GM03348 (cell line): ENCODE measurements around the gene NR1H4.
A peak's percentile ranks its signal among the peaks of the same experiment; 100 is the strongest.
"Not testable (repeated sequence)": the region's sequence is repeated elsewhere in the genome, so short reads cannot be mapped to it uniquely, and the experiment has no call there.

Experiments
- DNase-seq: peaks from one replicate; pipeline ENCODE4 v3.0.0; 2012; ENCODE audit warnings: low spot score

The NR1H4 gene

DNA sequence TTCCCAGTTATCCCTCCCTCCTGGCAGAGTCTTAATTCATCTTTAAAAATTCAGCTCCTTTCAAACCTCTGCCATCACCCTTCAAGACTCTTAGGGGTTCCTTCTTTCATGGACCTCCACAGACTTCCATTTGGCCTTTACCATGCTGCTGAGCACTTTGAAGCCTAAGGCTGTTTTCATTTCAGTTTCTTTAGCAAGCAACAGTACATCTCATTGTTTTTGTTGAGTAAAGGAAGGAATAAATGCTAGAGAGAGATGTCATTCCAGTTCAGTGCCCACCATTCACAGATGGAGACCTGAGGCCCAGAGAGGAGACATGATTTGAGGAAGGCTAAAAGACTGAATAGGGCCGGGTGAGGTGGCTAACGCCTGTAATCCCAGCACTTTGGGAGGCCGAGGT lies 98.5 kb downstream of the NR1H4 start:
- no peak for DNase-seq

DNA sequence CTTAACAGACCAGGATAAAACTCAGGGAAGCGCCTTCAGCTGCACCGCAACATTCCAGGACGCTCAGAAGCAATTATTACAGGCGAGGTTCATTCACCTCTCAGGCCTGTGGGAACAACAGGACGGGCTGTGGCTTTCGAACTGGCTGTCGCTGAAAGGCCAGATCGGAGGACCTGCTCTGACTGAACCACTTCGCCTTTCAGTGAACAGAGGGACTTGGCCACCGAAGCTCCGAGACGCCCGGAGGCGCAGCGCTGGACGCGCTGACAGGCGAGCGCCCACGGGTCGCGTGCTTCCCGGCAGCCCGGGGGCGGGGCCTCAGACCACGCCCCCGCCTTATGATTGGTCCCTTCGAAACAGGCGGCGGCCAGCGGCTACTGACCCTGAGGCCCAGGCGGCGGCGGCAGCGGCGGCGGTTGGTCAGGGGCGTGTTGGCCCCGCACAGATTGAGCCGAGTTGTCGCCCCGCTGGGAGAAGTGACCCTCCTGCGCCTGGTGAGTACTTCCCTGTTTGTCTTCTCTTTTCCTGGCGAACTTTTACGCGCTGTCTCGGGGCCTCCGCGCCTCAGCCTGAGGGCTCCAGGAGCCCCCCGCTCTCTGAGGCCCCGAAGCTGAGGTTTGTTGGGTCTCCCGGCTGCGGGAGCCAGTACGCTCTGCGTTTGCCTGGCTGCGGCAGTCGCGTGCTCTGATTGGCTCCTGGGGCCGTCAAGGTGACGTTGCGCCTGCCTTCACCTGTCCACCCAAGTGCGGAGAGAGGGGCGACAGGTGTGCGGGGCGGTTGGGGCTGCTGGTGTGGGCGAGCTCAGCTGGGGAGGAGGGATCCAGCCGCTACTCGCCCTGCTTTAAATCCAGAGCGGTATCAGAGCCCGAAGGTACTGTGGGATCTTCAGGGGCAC lies 99.9 kb downstream of the NR1H4 start, which contains the start of gene GAS2L3:
Gene GAS2L3, plus strand, starts transcription at position 393 of the 895 bp plus-strand sequence. CDS start 21,221 bp downstream, outside the sequence.
- DNase-seq, result peak; percentile 97

DNA sequence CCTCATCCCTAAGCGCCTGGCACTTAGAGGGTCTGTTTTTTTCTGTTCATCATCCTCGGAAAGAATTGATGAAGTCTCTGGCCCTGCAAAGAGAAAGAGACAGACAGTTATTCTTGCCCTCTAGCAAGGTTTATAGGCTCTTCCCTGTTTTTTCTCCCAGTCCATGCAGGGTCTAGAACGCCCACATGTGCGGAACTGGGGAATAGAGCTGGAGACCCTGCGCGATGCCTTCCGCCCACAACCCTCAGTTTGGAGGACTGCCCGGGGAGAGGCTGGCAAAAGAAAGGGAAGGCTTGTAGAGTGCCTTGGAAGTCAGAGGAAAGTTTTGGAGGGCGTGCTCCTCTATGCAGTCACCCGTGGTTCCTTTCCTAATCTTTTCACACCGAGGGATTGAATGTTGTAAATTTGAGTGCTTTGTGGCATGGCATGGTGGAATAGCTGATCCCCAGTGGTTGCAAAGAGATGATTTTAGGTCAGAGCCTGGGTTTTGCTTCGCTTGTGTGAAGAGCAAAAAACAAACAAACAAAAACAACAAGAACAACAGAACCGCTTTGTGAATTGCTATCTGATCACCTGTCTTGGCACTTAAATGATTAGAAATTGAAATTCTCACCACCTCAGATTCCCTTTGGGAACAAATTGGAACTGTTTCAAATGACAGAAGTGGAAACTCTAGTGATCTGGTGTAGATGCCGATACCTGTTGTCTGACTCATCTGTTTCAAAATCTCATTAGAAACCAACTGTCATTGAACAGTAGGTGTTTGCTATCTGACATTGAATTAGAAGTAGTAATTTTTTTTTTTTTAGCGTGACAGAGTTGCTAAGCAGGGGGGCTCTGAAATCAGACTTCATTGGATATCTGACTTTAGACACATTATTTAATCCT lies 100.8 kb downstream of the NR1H4 start:
- DNase-seq, result peak; percentile 38

DNA sequence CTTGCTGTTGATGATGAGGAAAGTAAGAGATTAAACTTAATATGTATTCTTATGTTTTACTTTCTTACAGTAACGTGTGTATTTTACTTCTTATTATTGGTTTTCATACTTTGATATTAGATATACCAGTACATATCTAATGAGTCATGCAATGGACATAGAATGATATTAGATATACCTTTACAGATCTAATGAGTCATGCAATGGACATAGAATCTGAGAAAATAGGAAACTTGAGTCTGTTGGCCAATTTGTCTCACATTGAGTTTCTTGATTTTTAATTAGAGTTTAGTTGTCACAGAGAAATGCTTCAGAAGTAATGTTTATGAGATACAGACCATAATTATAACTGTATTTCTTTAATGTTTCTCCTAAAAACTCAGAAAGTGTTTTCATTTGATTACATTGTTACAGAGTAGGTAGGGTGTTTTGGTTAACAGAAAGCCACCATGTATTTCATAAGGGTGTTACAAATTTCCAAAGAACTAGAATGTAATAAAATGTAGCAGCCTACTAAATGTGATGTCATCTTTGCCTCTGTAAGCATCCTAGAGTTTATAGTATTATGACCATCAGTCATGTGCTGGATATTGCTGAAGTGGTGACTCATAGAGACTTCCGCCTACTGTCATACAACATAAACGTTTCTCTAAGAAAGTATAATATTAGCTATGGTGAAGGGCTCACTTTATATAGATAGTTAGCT lies 102.8 kb downstream of the NR1H4 start:
- peak; percentile 59 for DNase-seq

DNA sequence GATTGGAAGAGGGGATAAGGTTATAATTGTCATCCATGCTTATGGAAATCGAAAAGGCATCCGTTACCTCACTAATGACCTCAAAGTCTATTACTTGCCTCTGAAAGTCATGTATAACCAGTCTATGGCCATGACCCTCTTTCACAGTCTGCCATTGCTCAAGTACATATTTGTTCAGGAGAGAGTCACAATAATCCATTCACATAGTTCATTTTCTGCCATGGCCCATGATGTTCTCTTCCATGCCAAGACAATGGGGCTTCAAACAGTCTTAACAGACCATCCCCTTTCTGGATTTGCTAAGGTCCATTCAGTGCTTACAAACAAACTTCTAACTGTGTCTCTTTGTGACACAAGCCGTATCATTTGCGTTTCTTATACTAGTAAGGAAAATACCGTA lies 105.3 kb downstream of the NR1H4 start:
- DNase-seq, result no peak

DNA sequence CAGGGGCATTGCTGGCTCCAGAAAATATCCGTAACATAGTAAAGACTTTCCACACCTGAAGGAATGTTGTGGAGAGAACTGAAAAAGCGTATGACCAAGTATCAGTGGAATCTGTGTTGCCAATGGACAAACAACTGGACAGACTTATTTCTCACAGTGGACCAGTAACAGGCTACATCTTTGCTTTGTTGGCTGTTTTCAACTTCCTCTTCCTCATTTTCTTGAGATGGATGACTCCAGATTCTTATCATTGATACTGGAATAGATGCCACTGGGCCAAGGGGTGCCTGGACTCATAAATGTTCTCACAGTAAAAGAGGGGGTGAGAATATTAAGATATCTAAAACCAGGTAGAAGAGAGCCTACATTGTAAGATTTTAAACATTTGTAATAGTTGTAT lies 106.2 kb downstream of the NR1H4 start:
- DNase-seq, result no peak

DNA sequence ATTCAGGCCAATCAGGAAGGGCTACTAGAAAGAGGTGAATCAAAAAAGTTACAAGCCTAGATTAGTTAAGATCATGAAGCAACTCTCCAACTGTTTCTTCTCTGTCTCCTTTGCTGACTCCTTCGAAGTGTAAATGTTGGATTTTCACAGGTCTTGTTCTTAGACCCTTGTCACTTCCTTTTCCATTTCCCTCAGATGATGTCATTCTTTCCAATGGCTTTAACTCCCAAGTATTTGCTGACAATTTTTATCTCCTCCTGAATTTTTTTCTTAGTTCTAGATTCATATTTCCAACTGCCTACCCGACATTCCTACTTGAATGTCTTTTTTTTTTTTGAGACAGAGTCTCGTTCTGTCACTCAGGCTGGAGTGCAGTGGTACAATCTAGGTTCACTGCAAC lies 110.6 kb downstream of the NR1H4 start:
- DNase-seq, result no peak

DNA sequence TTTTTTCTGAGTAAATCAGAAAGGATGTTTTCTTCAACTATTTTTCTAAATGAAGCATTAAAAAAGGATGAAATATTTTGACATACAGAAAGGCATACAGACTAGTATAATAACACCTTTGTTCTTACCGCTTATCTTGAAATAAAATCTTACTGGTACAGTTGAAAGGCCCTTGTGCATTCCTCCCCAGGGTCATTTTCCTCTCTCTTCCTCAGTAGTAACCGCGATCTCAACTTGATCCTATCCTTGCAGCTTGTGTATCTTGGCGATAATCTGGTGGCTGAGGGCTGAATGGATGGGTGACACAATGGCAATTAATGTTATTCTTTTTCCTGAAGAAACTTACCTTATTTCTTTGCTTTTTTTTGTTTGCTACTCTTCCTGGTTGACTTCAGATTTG lies 118.3 kb downstream of the NR1H4 start:
- no peak for DNase-seq

DNA sequence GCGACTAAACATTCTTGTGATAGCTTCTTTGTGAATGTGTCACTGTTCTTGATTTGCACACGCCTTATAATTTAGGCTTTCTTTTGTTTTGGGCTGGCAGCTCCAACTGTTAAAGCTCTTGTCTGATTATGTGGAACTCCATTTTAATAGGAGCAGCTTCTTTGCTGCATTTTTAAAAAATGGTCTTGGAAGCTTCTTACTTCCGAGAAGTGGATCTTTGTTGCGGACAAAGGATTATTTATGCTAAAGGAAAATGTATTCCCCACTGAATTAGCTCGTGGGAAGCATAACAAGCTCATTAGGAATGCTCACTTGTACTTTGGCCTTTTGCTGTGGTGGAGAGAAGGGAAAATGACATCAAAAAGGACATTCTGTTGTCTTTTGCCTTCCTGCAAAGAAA lies 119.8 kb downstream of the NR1H4 start:
- DNase-seq, result peak; percentile 18

DNA sequence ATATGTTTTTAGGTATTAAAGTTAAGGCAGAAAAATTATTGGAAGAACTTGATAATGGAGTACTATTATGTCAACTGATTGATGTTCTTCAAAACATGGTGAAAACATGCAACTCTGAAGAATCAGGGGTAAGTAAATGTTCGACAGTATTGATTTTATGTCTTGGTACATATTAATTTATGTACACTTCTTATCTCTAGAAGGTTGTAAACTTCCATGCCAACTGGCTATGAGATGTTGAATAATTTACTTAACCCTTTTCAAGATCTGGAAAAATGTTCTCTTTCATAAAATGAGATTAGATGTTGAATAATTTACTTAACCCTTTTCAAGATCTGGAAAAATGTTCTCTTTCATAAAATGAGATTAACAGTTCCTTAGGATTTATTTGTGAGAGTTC lies 128.0 kb downstream of the NR1H4 start:
- DNase-seq, result no peak

DNA sequence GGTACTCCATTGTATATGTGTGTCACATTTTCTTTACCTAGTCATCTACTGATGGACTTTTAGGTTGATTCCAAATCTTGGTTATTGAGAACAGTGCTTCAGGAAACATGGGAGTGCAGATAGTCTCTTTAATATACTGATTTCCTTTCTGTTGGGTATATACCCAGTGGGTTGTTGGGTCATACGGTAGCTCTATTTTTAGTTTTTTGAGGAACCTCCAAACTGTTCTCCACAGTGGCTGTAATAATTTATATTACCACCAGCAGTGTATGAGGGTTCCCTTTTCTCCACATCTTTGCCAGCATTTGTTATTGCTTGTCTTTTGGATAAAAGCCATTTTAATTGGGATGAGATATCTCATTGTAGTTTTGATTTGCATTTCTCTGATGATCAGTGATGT lies 129.3 kb downstream of the NR1H4 start:
- not testable (repeated sequence) for DNase-seq

DNA sequence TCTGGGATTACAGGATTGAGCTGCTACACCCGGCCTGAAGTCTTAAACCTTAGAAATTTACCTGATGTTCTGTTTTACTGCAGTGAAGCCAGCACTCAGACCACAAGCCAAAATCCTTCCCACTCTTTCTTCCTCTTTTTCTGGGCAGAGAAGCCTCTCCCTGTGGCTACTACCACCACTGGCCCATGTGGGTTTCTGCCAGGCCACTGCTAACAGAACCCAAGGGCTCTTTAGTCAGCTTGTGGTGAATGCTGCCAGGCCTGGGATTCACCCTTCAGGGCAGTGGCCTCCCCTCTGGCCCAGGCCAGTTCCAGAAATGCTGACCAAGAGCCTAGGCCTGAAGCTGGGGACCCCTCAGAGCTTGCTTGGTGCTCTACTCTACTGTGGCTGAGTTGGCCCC lies 135.1 kb downstream of the NR1H4 start:
- no peak for DNase-seq

DNA sequence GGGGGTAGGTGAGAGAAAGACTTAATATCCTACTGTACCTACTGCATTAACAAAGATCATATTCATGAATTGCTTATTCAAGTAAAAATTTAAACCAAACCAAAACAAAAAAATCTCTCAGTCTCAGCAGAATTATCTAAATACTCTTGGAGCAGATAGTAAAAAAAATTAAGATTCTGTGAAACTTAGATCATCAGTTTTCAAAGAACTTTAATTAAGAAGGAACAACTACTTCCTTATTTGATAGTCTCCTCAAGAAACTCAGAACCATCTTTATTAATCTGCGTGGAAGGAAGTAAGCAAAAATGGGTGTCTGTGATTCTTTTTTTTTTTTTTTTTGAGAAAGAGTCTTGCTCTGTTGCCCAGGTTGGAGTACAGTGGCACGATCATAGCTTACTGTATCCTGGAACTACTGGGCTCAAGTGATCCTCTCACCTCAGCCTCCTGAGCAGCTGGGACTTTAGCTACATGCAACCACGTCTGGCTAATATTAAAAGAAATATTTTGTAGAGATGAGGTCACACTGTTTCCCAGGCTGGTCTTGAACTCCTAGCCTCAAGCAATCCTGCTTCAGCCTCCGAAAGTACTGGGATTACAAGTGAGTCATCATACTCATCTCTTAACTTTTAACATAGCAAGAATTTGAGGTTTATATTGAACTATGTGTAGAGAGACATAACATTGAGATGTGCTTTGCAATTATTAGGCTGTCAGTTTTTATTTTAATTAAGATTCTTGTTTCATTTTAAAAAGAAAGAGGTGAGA lies 137.2 kb downstream of the NR1H4 start:
- no peak for DNase-seq

DNA sequence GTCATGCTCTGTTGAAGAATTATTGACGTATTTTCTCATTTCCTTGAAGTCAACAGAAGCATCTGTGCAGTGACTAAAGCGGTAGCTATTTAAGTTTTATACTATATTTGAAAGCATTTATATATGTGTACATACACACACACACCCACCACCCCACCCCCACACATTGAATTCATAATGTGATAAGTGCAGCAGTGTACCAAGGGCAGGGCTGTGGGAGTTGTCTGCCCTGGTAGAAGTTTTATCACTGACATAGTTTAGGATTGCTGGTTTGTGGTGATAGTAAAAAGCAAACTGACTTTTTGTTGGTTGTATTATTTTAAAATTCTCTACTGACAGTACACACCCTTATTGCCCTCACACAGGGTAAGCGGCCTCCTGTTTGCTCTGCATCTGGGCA lies 138.9 kb downstream of the NR1H4 start:
- no peak for DNase-seq
